B cell (primary cell): ENCODE measurements around the gene IFT122.

ENCODE experiments used
- CTCF ChIP-seq: fragments of 200-600 bp; IDR thresholded peaks from one replicate; pipeline ENCODE4 v1.8.0; 2022; ENCODE audit warnings: antibody characterized with exemption, mild to moderate bottlenecking
- EZH2 ChIP-seq: IDR thresholded peaks from 2 replicates; pipeline ENCODE4 v1.6.1; 2012; ENCODE audit warnings: borderline replicate concordance, low read depth, mild to moderate bottlenecking, moderate library complexity, low read length; ENCODE audit not compliant: insufficient read depth, poor library complexity, severe bottlenecking

GRCh38 chr3:129501630-129502029 is 61.6 kb downstream of the IFT122 start:
- no peak for TF ChIP-seq CTCF
- TF ChIP-seq EZH2 = no peak
